Keratinocyte (primary cell): ENCODE results near the gene PPARA. TPM values are rescaled to one million over a fixed set of nuclear protein-coding genes. Genes with fewer than 3 reads are reported as not detected.

Experiments
- DNase-seq: peaks from one replicate; pipeline ENCODE4 v3.0.0-alpha.2; 2011; ENCODE audit warnings: low read depth, missing footprints, low spot score
- FAIRE-seq: peaks from 2 replicates; lab custom pipeline; 2011; peaks lifted over from hg19 to GRCh38; lab: Jason Lieb, UNC
- H2AFZ ChIP-seq: 2 replicates; pipeline ENCODE4 v1.6.0; 2012; ENCODE audit warnings: low read length, control low read depth, inconsistent platforms; ENCODE audit not compliant: control insufficient read depth
- H3K27ac ChIP-seq: 2 replicates; pipeline ENCODE4 v1.5.1; 2011; ENCODE audit warnings: low read length; ENCODE audit not compliant: control insufficient read depth, insufficient read depth
- H3K27me3 ChIP-seq: 3 replicates; pipeline ENCODE4 v1.6.0; 2011; ENCODE audit warnings: low read length; ENCODE audit not compliant: control insufficient read depth, insufficient read depth; ENCODE audit errors: extremely low read depth
- H3K36me3 ChIP-seq, 2 experiments: 2 replicates in 1 of 2; 3 replicates in 1 of 2; pipeline ENCODE4 v1.5.1; 2011; ENCODE audit warnings: low read length in 2 of 2, mild to moderate bottlenecking in 1 of 2; ENCODE audit not compliant: control insufficient read depth in 2 of 2, insufficient read depth in 2 of 2; ENCODE audit errors: extremely low read depth in 1 of 2
- H3K4me1 ChIP-seq: 3 replicates; pipeline ENCODE4 v1.5.1; 2011; ENCODE audit warnings: low read length; ENCODE audit not compliant: control insufficient read depth, insufficient read depth; ENCODE audit errors: extremely low read depth
- H3K4me2 ChIP-seq: 3 replicates; pipeline ENCODE4 v1.6.0; 2011; ENCODE audit warnings: low read depth, low read length; ENCODE audit not compliant: control insufficient read depth, insufficient read depth; ENCODE audit errors: extremely low read depth
- H3K4me3 ChIP-seq, 3 experiments: fragments of 200-600 bp in 1 of 3; sonication (generic) in 1 of 3; 2 replicates in 2 of 3; 3 replicates in 1 of 3; pipeline ENCODE4 v1.5.1; 2011 to 2016; ENCODE audit warnings: low read length in 3 of 3, mild to moderate bottlenecking in 3 of 3, control low read depth in 2 of 3, inconsistent platforms in 1 of 3, low read depth in 1 of 3, mixed read lengths in 1 of 3, mixed run types in 1 of 3, moderate library complexity in 1 of 3; ENCODE audit not compliant: control insufficient read depth in 2 of 3, insufficient read depth in 2 of 3; ENCODE audit errors: extremely low read depth in 1 of 3
- H3K79me2 ChIP-seq: 2 replicates; pipeline ENCODE4 v1.6.0; 2012; ENCODE audit warnings: low read length; ENCODE audit not compliant: control insufficient read depth, insufficient read depth
- H3K9ac ChIP-seq: 3 replicates; pipeline ENCODE4 v1.6.0; 2011; ENCODE audit warnings: low read length; ENCODE audit not compliant: control insufficient read depth, insufficient read depth; ENCODE audit errors: extremely low read depth
- H3K9me1 ChIP-seq: 3 replicates; pipeline ENCODE4 v1.6.0; 2011; ENCODE audit warnings: low read length; ENCODE audit not compliant: control insufficient read depth, insufficient read depth; ENCODE audit errors: extremely low read depth
- H3K9me3 ChIP-seq: 2 replicates; pipeline ENCODE4 v1.5.1; 2012; ENCODE audit warnings: low read depth, low read length; ENCODE audit not compliant: control insufficient read depth
- H4K20me1 ChIP-seq: 3 replicates; pipeline ENCODE4 v1.6.0; 2011; ENCODE audit warnings: low read length; ENCODE audit not compliant: control insufficient read depth, insufficient read depth; ENCODE audit errors: extremely low read depth
- EZH2 ChIP-seq: IDR thresholded peaks from one replicate; pipeline ENCODE4 v1.6.1; 2012; ENCODE audit warnings: inconsistent platforms, mild to moderate bottlenecking, low read length, moderate library complexity
- dilution Hi-C: fragments of 300-500 bp; cut with MboI; formaldehyde crosslinking; loops from one replicate; pipeline ENCODE4 v1.7.0; 2020; ENCODE audit warnings: low sequenced_read_pairs; ENCODE audit not compliant: extremely low pct_ligation_motif_present
- polyA plus RNA-seq, 5 experiments: library from polyadenylated mRNA; depleted of rRNA in 3 of 5; stranded (reverse) in 3 of 5; stranded (forward) in 1 of 5; unstranded in 1 of 5; fragments of >200 nt; gene quantifications; 1 replicate in 1 of 5; 2 replicates in 3 of 5; 3 replicates in 1 of 5; pipeline versions ENCODE4 v1.2.1 to v1.2.3, GENCODE V29; 2011 to 2012; ENCODE audit warnings: missing spikeins in 2 of 5, low read depth in 1 of 5, low replicate concordance in 1 of 5
- TF ChIP-seq, protein P1 (sequence below), 3 experiments: IDR thresholded peaks in 1 of 3; conservative IDR thresholded peaks in 1 of 3; optimal IDR thresholded peaks in 1 of 3; 2 replicates in 2 of 3; 3 replicates in 1 of 3; pipeline versions ENCODE3 to v1.5.1; 2011; ENCODE audit warnings: low read length in 3 of 3, mild to moderate bottlenecking in 3 of 3, moderate library complexity in 2 of 3, control low read depth in 1 of 3, inconsistent platforms in 1 of 3; ENCODE audit not compliant: insufficient read depth in 2 of 3; ENCODE audit errors: extremely low read depth in 1 of 3

PPARA gene
- polyA plus RNA-seq, 1 donor (not counting 4 experiments of a cell fraction or from before 2014, with no cell fraction given) = 4.9 TPM

- TF ChIP-seq EZH2 = no peak
- TF ChIP-seq, protein P1, sequence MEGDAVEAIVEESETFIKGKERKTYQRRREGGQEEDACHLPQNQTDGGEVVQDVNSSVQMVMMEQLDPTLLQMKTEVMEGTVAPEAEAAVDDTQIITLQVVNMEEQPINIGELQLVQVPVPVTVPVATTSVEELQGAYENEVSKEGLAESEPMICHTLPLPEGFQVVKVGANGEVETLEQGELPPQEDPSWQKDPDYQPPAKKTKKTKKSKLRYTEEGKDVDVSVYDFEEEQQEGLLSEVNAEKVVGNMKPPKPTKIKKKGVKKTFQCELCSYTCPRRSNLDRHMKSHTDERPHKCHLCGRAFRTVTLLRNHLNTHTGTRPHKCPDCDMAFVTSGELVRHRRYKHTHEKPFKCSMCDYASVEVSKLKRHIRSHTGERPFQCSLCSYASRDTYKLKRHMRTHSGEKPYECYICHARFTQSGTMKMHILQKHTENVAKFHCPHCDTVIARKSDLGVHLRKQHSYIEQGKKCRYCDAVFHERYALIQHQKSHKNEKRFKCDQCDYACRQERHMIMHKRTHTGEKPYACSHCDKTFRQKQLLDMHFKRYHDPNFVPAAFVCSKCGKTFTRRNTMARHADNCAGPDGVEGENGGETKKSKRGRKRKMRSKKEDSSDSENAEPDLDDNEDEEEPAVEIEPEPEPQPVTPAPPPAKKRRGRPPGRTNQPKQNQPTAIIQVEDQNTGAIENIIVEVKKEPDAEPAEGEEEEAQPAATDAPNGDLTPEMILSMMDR (optimal IDR thresholded peaks at IDR 0.05 in 1 of 3, IDR thresholded peaks at IDR 0.05 in 1 of 3, conservative IDR thresholded peaks at IDR 0.05 in 1 of 3; ENCODE audit: extremely low read depth in 1 of 3, insufficient read depth in 2 of 3, low read length in 3 of 3) = no peak
- Histone ChIP-seq H3K27ac (no peak overlapping the region), H3K4me2 (no peak overlapping the region), H3K9me3 (no peaks in the 10 kb centered on the region), H3K4me1 (peaks cover 11% of the 10 kb centered on the region), H3K79me2 (no peaks in the 10 kb centered on the region), H4K20me1 (no peaks in the 10 kb centered on the region), H3K4me3 (no peak overlapping the region), H3K9me1 (no peaks in the 10 kb centered on the region), H3K27me3 (no peaks in the 10 kb centered on the region), H2AFZ (no peak overlapping the region), H3K9ac (no peak overlapping the region), H3K36me3 (peaks cover 3% of the 10 kb centered on the region in 2 experiments)
- DNase-seq = no peak
- dilution Hi-C loops = no loop called here
- no peak for FAIRE-seq
Measured at GRCh38 chr22:46158283-46158682, 8.0 kb downstream of the PPARA start.

GRCh38 chr22:46159212-46159611 lies 8.9 kb downstream of the PPARA start:
- Histone ChIP-seq H3K27me3 (no peaks in the 10 kb centered on the region), H3K36me3 (peaks cover 1 to 3% of the 10 kb centered on the region in 2 experiments), H3K4me3 (no peak overlapping the region), H3K9me1 (no peaks in the 10 kb centered on the region), H3K9me3 (no peaks in the 10 kb centered on the region), H3K4me2 (no peak overlapping the region), H3K79me2 (no peaks in the 10 kb centered on the region), H3K27ac (no peak overlapping the region), H4K20me1 (no peaks in the 10 kb centered on the region), H3K9ac (no peak overlapping the region), H3K4me1 (peaks cover 11% of the 10 kb centered on the region), H2AFZ (no peak overlapping the region)
- DNase-seq (no peak), FAIRE-seq (no peak)
- dilution Hi-C loops = no loop called here
- no peak for TF ChIP-seq EZH2
- TF ChIP-seq, protein P1 (optimal IDR thresholded peaks at IDR 0.05 in 1 of 3, IDR thresholded peaks at IDR 0.05 in 1 of 3, conservative IDR thresholded peaks at IDR 0.05 in 1 of 3; ENCODE audit: extremely low read depth in 1 of 3, insufficient read depth in 2 of 3, low read length in 3 of 3) = no peak
